ENCODE results near the gene SLC6A19.

The SLC6A19 gene

GRCh38 chr5:1167728-1168709, 33.4 kb upstream of the SLC6A19 start:
- H3K27ac ChIP-seq (ENCODE audit: low read depth, low read length), result no peak overlapping the region
- no peaks in the 10 kb centered on the region for H3K36me3 ChIP-seq (ENCODE audit: insufficient read depth, low read length)
- no peak overlapping the region for H3K9ac ChIP-seq (ENCODE audit: low read depth, low read length)
- H3K4me3 ChIP-seq (ENCODE audit: low read length), result peak overlapping the region; percentile 24
- no peaks in the 10 kb centered on the region for H3K4me1 ChIP-seq (ENCODE audit: insufficient read depth, low read length)
- 47% methylated on average over 28 of the region's 28 CpGs for WGBS
- no peaks in the 10 kb centered on the region for H3K27me3 ChIP-seq (ENCODE audit: insufficient read depth, low read length)
- H3K9me3 ChIP-seq (ENCODE audit: insufficient read depth, low read depth, low read length), result no peaks in the 10 kb centered on the region

- no peak overlapping the region for H3K9ac ChIP-seq (ENCODE audit: low read depth, low read length)
- H3K27ac ChIP-seq (ENCODE audit: low read depth, low read length), result no peak overlapping the region
- no peaks in the 10 kb centered on the region for H3K27me3 ChIP-seq (ENCODE audit: insufficient read depth, low read length)
- no peaks in the 10 kb centered on the region for H3K4me1 ChIP-seq (ENCODE audit: insufficient read depth, low read length)
- H3K4me3 ChIP-seq (ENCODE audit: low read length), result no peak overlapping the region
- WGBS, result 95% methylated on average over 16 of the region's 16 CpGs
- no peaks in the 10 kb centered on the region for H3K9me3 ChIP-seq (ENCODE audit: insufficient read depth, low read depth, low read length)
- H3K36me3 ChIP-seq (ENCODE audit: insufficient read depth, low read length), result no peaks in the 10 kb centered on the region
Observed at GRCh38 chr5:1168796-1169195, 32.6 kb upstream of the SLC6A19 start.

- no peaks in the 10 kb centered on the region for H3K4me1 ChIP-seq (ENCODE audit: insufficient read depth, low read length)
- no peaks in the 10 kb centered on the region for H3K36me3 ChIP-seq (ENCODE audit: insufficient read depth, low read length)
- H3K27ac ChIP-seq (ENCODE audit: low read depth, low read length), result no peak overlapping the region
- no peak overlapping the region for H3K9ac ChIP-seq (ENCODE audit: low read depth, low read length)
- no peak overlapping the region for H3K4me3 ChIP-seq (ENCODE audit: low read length)
- 94% methylated on average over 33 of the region's 33 CpGs for WGBS
- no peaks in the 10 kb centered on the region for H3K27me3 ChIP-seq (ENCODE audit: insufficient read depth, low read length)
- H3K9me3 ChIP-seq (ENCODE audit: insufficient read depth, low read depth, low read length), result no peaks in the 10 kb centered on the region
Observed at GRCh38 chr5:1169211-1170115, 31.9 kb upstream of the SLC6A19 start.

- Histone ChIP-seq H3K9me3 (ENCODE audit: insufficient read depth, low read depth, low read length) (no peaks in the 10 kb centered on the region), H3K27ac (ENCODE audit: low read depth, low read length) (no peak overlapping the region), H3K27me3 (ENCODE audit: insufficient read depth, low read length) (no peaks in the 10 kb centered on the region), H3K4me1 (ENCODE audit: insufficient read depth, low read length) (no peaks in the 10 kb centered on the region), H3K4me3 (ENCODE audit: low read length) (no peak overlapping the region), H3K9ac (ENCODE audit: low read depth, low read length) (no peak overlapping the region), H3K36me3 (ENCODE audit: insufficient read depth, low read length) (no peaks in the 10 kb centered on the region)
- WGBS, result 91% methylated on average over 15 of the region's 15 CpGs
Observed at GRCh38 chr5:1171340-1171941, 30.0 kb upstream of the SLC6A19 start.

- Histone ChIP-seq H3K27ac (ENCODE audit: low read depth, low read length) (no peak overlapping the region), H3K27me3 (ENCODE audit: insufficient read depth, low read length) (no peaks in the 10 kb centered on the region), H3K9me3 (ENCODE audit: insufficient read depth, low read depth, low read length) (no peaks in the 10 kb centered on the region), H3K9ac (ENCODE audit: low read depth, low read length) (no peak overlapping the region), H3K36me3 (ENCODE audit: insufficient read depth, low read length) (no peaks in the 10 kb centered on the region), H3K4me1 (ENCODE audit: insufficient read depth, low read length) (no peaks in the 10 kb centered on the region), H3K4me3 (ENCODE audit: low read length) (no peak overlapping the region)
- WGBS, result 93% methylated on average over 20 of the region's 20 CpGs
Observed at GRCh38 chr5:1172007-1172581, 29.3 kb upstream of the SLC6A19 start.

- no peaks in the 10 kb centered on the region for H3K4me1 ChIP-seq (ENCODE audit: insufficient read depth, low read length)
- no peak overlapping the region for H3K4me3 ChIP-seq (ENCODE audit: low read length)
- H3K27me3 ChIP-seq (ENCODE audit: insufficient read depth, low read length), result no peaks in the 10 kb centered on the region
- H3K9ac ChIP-seq (ENCODE audit: low read depth, low read length), result no peak overlapping the region
- H3K36me3 ChIP-seq (ENCODE audit: insufficient read depth, low read length), result no peaks in the 10 kb centered on the region
- H3K9me3 ChIP-seq (ENCODE audit: insufficient read depth, low read depth, low read length), result no peaks in the 10 kb centered on the region
- H3K27ac ChIP-seq (ENCODE audit: low read depth, low read length), result no peak overlapping the region
- WGBS, result 94% methylated on average over 22 of the region's 22 CpGs
Observed at GRCh38 chr5:1172670-1173404, 28.6 kb upstream of the SLC6A19 start.

GRCh38 chr5:1173485-1174070, 27.8 kb upstream of the SLC6A19 start:
- no peak overlapping the region for H3K9ac ChIP-seq (ENCODE audit: low read depth, low read length)
- no peaks in the 10 kb centered on the region for H3K36me3 ChIP-seq (ENCODE audit: insufficient read depth, low read length)
- no peak overlapping the region for H3K27ac ChIP-seq (ENCODE audit: low read depth, low read length)
- 94% methylated on average over 21 of the region's 21 CpGs for WGBS
- no peaks in the 10 kb centered on the region for H3K9me3 ChIP-seq (ENCODE audit: insufficient read depth, low read depth, low read length)
- no peak overlapping the region for H3K4me3 ChIP-seq (ENCODE audit: low read length)
- H3K4me1 ChIP-seq (ENCODE audit: insufficient read depth, low read length), result no peaks in the 10 kb centered on the region
- no peaks in the 10 kb centered on the region for H3K27me3 ChIP-seq (ENCODE audit: insufficient read depth, low read length)

- H3K9me3 ChIP-seq (ENCODE audit: insufficient read depth, low read depth, low read length), result no peaks in the 10 kb centered on the region
- H3K36me3 ChIP-seq (ENCODE audit: insufficient read depth, low read length), result no peaks in the 10 kb centered on the region
- no peaks in the 10 kb centered on the region for H3K4me1 ChIP-seq (ENCODE audit: insufficient read depth, low read length)
- H3K27me3 ChIP-seq (ENCODE audit: insufficient read depth, low read length), result no peaks in the 10 kb centered on the region
- H3K27ac ChIP-seq (ENCODE audit: low read depth, low read length), result no peak overlapping the region
- 47% methylated on average over 27 of the region's 27 CpGs for WGBS
- H3K9ac ChIP-seq (ENCODE audit: low read depth, low read length), result no peak overlapping the region
- H3K4me3 ChIP-seq (ENCODE audit: low read length), result no peak overlapping the region
Observed at GRCh38 chr5:1174122-1174936, 27.1 kb upstream of the SLC6A19 start.

GRCh38 chr5:1175015-1175414, 26.4 kb upstream of the SLC6A19 start:
- Histone ChIP-seq H3K27ac (ENCODE audit: low read depth, low read length) (no peak overlapping the region), H3K4me3 (ENCODE audit: low read length) (no peak overlapping the region), H3K36me3 (ENCODE audit: insufficient read depth, low read length) (no peaks in the 10 kb centered on the region), H3K9ac (ENCODE audit: low read depth, low read length) (no peak overlapping the region), H3K4me1 (ENCODE audit: insufficient read depth, low read length) (no peaks in the 10 kb centered on the region), H3K27me3 (ENCODE audit: insufficient read depth, low read length) (no peaks in the 10 kb centered on the region), H3K9me3 (ENCODE audit: insufficient read depth, low read depth, low read length) (no peaks in the 10 kb centered on the region)
- WGBS, result 88% methylated on average over 8 of the region's 8 CpGs

Measured in HUES64 (cell line).